Measurements from ENCODE around the gene HSP90AA1.

The HSP90AA1 gene

GRCh38 chr14:102042699-102043098 lies 44.1 kb downstream of the HSP90AA1 start:
- DNase-seq (ENCODE audit: low read depth in 2 of 2) = no peak

- no peak for DNase-seq (ENCODE audit: low read depth in 2 of 2)
These were observed 46.7 kb downstream of the HSP90AA1 start for GRCh38 chr14:102040153-102040552.

- no peak for DNase-seq (ENCODE audit: low read depth in 2 of 2)
These were observed 47.7 kb downstream of the HSP90AA1 start for GRCh38 chr14:102039157-102039556.

- no peak for DNase-seq (ENCODE audit: low read depth in 2 of 2)
These were observed 49.2 kb downstream of the HSP90AA1 start for GRCh38 chr14:102037686-102038085.

- no peak for DNase-seq (ENCODE audit: low read depth in 2 of 2)
These were observed 50.9 kb downstream of the HSP90AA1 start for GRCh38 chr14:102035914-102036313.

GRCh38 chr14:102034301-102034700 lies 52.5 kb downstream of the HSP90AA1 start:
- no peak for DNase-seq (ENCODE audit: low read depth in 2 of 2)

- DNase-seq (ENCODE audit: low read depth in 2 of 2) = no peak
These were observed 53.6 kb downstream of the HSP90AA1 start for GRCh38 chr14:102033241-102033640.

Measured in stimulated activated CD8-positive, alpha-beta memory T cell treated with anti-CD3 and anti-CD28 coated beads, Interleukin-2, amount 100 ng/mL, for 48 hours (primary cell).